ENCODE results near the gene NKAIN4. TPM values are rescaled to one million over a fixed set of nuclear protein-coding genes. Genes with fewer than 3 reads are reported as not detected.

NKAIN4 gene
- 53.5 TPM for polyA plus RNA-seq (ENCODE audit: insufficient read length)

- no peak for DNase-seq
Observed at GRCh38 chr20:63254232-63254605, at the start of gene NKAIN4. NKAIN4 (minus strand) TSS chr20:63254463; CDS start chr20:63254450, 13 bp downstream.

GRCh38 chr20:63303095-63303666, 48.9 kb upstream of the NKAIN4 start:
- no peak for DNase-seq

GRCh38 chr20:63301671-63302070, 47.4 kb upstream of the NKAIN4 start:
- no peak for DNase-seq

GRCh38 chr20:63298731-63299312, 44.6 kb upstream of the NKAIN4 start:
- no peak for DNase-seq

GRCh38 chr20:63297796-63298572, 43.7 kb upstream of the NKAIN4 start:
- no peak for DNase-seq

GRCh38 chr20:63297371-63297781, 43.1 kb upstream of the NKAIN4 start:
- no peak for DNase-seq

- DNase-seq: no peak
Observed at GRCh38 chr20:63296531-63297299, 42.5 kb upstream of the NKAIN4 start.

- no peak for DNase-seq
Observed at GRCh38 chr20:63295846-63296245, 41.6 kb upstream of the NKAIN4 start.

GRCh38 chr20:63295422-63295821, 41.2 kb upstream of the NKAIN4 start:
- DNase-seq: no peak

- no peak for DNase-seq
Observed at GRCh38 chr20:63295018-63295417, 40.8 kb upstream of the NKAIN4 start.

- DNase-seq: no peak
Observed at GRCh38 chr20:63294536-63294900, 40.3 kb upstream of the NKAIN4 start.

GRCh38 chr20:63293871-63294535, 39.7 kb upstream of the NKAIN4 start:
- DNase-seq: no peak

GRCh38 chr20:63293456-63293855, 39.2 kb upstream of the NKAIN4 start:
- DNase-seq: no peak

- DNase-seq: no peak
Observed at GRCh38 chr20:63292904-63293303, 38.6 kb upstream of the NKAIN4 start, which contains the start of gene COL20A1. COL20A1 (plus strand) TSS chr20:63293186; CDS start chr20:63295108, 1,922 bp downstream.

- no peak for DNase-seq
Observed at GRCh38 chr20:63292292-63292701, 38.0 kb upstream of the NKAIN4 start.

- no peak for DNase-seq
Observed at GRCh38 chr20:63291811-63292210, 37.5 kb upstream of the NKAIN4 start.

- no peak for DNase-seq
Observed at GRCh38 chr20:63290677-63291472, 36.6 kb upstream of the NKAIN4 start.

- no peak for DNase-seq
Observed at GRCh38 chr20:63290136-63290676, 35.9 kb upstream of the NKAIN4 start.

- DNase-seq: no peak
Observed at GRCh38 chr20:63289311-63290135, 35.3 kb upstream of the NKAIN4 start.

- no peak for DNase-seq
Observed at GRCh38 chr20:63288581-63289251, 34.5 kb upstream of the NKAIN4 start.

All from hindlimb muscle (tissue), 1 donor.